ENCODE measurements around the gene MBTPS1.

GRCh38 chr16:84096447-84097005 is 20.2 kb downstream of the MBTPS1 start:
- no peak for TF ChIP-seq CTCF (IDR thresholded peaks at IDR 0.05)
- TF ChIP-seq POLR2A (IDR thresholded peaks at IDR 0.05) = no peak
- peak in 2 of 4 donors; percentile 32 to 77 for TF ChIP-seq EP300 (IDR thresholded peaks at IDR 0.05)

Measured in upper lobe of left lung (tissue), 4 donors.